K562 (cell line): ENCODE data around the gene STON2. TPM values are rescaled to one million over a fixed set of nuclear protein-coding genes. Genes with fewer than 3 reads are reported as not detected.

Experiments
- BRCA1 ChIP-seq, 2 experiments: fragments of 450-650 bp in 1 of 2; sonication (generic) in 1 of 2; formaldehyde crosslinking in 1 of 2; IDR thresholded peaks; 2 replicates each; pipeline versions ENCODE4 v1.5.0 to v1.6.1; 2017 to 2020; ENCODE audit warnings: mild to moderate bottlenecking in 1 of 2, missing genetic modification reagents in 1 of 2
- FOS ChIP-seq: IDR thresholded peaks from 3 replicates; pipeline ENCODE4 v1.6.1; 2011; ENCODE audit not compliant: insufficient read length; ENCODE audit errors: extremely low read depth
- HSF4 ChIP-seq: fragments of 250-450 bp; sonication (Bioruptor Pico); IDR thresholded peaks from 2 replicates; pipeline ENCODE4 v2.1.2; 2022; ENCODE audit warnings: mild to moderate bottlenecking, moderate library complexity, borderline replicate concordance
- ILF3 ChIP-seq: fragments of 450-650 bp; IDR thresholded peaks from 2 replicates; pipeline ENCODE4 v1.6.1; 2018; ENCODE audit warnings: antibody characterized with exemption, mild to moderate bottlenecking, moderate library complexity, borderline replicate concordance
- KAT8 ChIP-seq: fragments of 450-650 bp; IDR thresholded peaks from 2 replicates; pipeline ENCODE4 v1.6.1; 2016; ENCODE audit warnings: low read depth, mild to moderate bottlenecking
- POLR2G ChIP-seq: fragments of 200-400 bp; formaldehyde crosslinking; IDR thresholded peaks from 2 replicates; pipeline ENCODE4 v1.6.1; 2017; ENCODE audit warnings: low read depth, mild to moderate bottlenecking, antibody characterized with exemption, low read length, moderate library complexity
- RBM25 ChIP-seq: fragments of 200-400 bp; formaldehyde crosslinking; IDR thresholded peaks from 2 replicates; pipeline ENCODE4 v1.6.1; 2018; ENCODE audit warnings: low read length, low read depth, moderate library complexity; ENCODE audit not compliant: severe bottlenecking
- RHOXF2B ChIP-seq: fragments of 250-450 bp; sonication (Bioruptor Pico); conservative IDR thresholded peaks from 2 replicates; pipeline ENCODE4 v1.5.1; 2021
- SETDB1 ChIP-seq: IDR thresholded peaks from one replicate; pipeline ENCODE4 v1.6.1; 2012; ENCODE audit warnings: low read length, control low read depth, inconsistent platforms
- SIX5 ChIP-seq, 2 experiments: IDR thresholded peaks; 2 replicates each; pipeline ENCODE4 v1.6.1; 2011; ENCODE audit warnings: low read length in 2 of 2, borderline replicate concordance in 1 of 2, low read depth in 1 of 2, mild to moderate bottlenecking in 1 of 2, moderate library complexity in 1 of 2; ENCODE audit not compliant: insufficient read depth in 1 of 2
- TBP ChIP-seq: optimal IDR thresholded peaks from 2 replicates; pipeline ENCODE3; 2011; ENCODE audit warnings: low read depth, low read length, improper control_type of control experiment
- TEAD1 ChIP-seq, 2 experiments: fragments of 450-650 bp in 1 of 2; sonication (generic) in 1 of 2; formaldehyde crosslinking; IDR thresholded peaks; 2 replicates each; pipeline versions ENCODE4 v1.4.0 to v1.8.0; 2020 to 2022; ENCODE audit warnings: mild to moderate bottlenecking in 2 of 2, missing genetic modification reagents in 1 of 2
- USF1 ChIP-seq: sonication (generic); formaldehyde crosslinking; IDR thresholded peaks from 2 replicates; pipeline ENCODE4 v1.9.0; 2022; ENCODE audit warnings: mild to moderate bottlenecking, missing genetic modification reagents
- ZBTB7A ChIP-seq: IDR thresholded peaks from 2 replicates; pipeline ENCODE4 v1.6.1; 2011; ENCODE audit warnings: low read depth, mild to moderate bottlenecking, low read length, moderate library complexity, borderline replicate concordance; ENCODE audit not compliant: control insufficient read depth
- ZNF133 ChIP-seq: fragments of 250-450 bp; sonication (Bioruptor Pico); IDR thresholded peaks from 2 replicates; pipeline ENCODE4 v1.4.0; 2020; ENCODE audit warnings: mild to moderate bottlenecking
- ZNF407 ChIP-seq: fragments of 450-650 bp; IDR thresholded peaks from 2 replicates; pipeline ENCODE4 v1.6.1; 2016; ENCODE audit warnings: low read depth
- ZNF589 ChIP-seq: fragments of 200-800 bp; sonication (Bioruptor generic); IDR thresholded peaks from 2 replicates; pipeline ENCODE4 v1.6.1; 2016; ENCODE audit warnings: low read depth, missing genetic modification characterization, missing compliant biosample characterization
- ZNF699 ChIP-seq: fragments of 250-450 bp; sonication (Bioruptor Pico); IDR thresholded peaks from 2 replicates; pipeline ENCODE4 v1.8.0; 2021; ENCODE audit warnings: mild to moderate bottlenecking, moderate library complexity; ENCODE audit not compliant: insufficient replicate concordance
- polyA plus RNA-seq, 8 experiments: library from polyadenylated mRNA; depleted of rRNA in 4 of 8; stranded (reverse) in 5 of 8; unstranded in 3 of 8; fragments of >200 nt; fragmentation: Nextera tagmentation in 2 of 8; fragmentation: Illumina TruSeq in 1 of 8; extraction: Ambion mirVana in 2 of 8; extraction: Trizol in 1 of 8; gene quantifications; 2 replicates each; pipeline versions ENCODE4 v1.2.1 to v1.2.3, GENCODE V29; 2011 to 2014; ENCODE audit warnings: inconsistent platforms in 1 of 8, missing spikeins in 1 of 8
- total RNA-seq, 7 experiments: library from RNA; depleted of rRNA in 6 of 7; stranded (reverse); fragments of >200 nt in 6 of 7; fragmentation: Illumina TruSeq in 2 of 7; extraction: Trizol in 2 of 7; gene quantifications; 2 replicates each; pipeline versions ENCODE4 v1.2.1 to v1.2.3, GENCODE V29; 2011 to 2021; ENCODE audit warnings: low replicate concordance in 1 of 7
- TF ChIP-seq, protein P1 (sequence below): fragments of 450-650 bp; formaldehyde crosslinking; IDR thresholded peaks from 2 replicates; pipeline ENCODE4 v1.4.0; 2022; ENCODE audit warnings: mild to moderate bottlenecking, moderate library complexity

The STON2 gene
- total and polyA plus RNA-seq, 9 of the 15 experiments (the other 6 are each of a cell fraction or from before 2014, with no cell fraction given), result 7.8 to 99.3 (median 53.5) TPM

- no peak for TF ChIP-seq ZNF407
- TF ChIP-seq ILF3, result no peak
- no peak for TF ChIP-seq RHOXF2B
- TF ChIP-seq RBM25, result no peak
- TF ChIP-seq ZBTB7A, result no peak
- no peak for TF ChIP-seq HSF4 (CRISPR knock-in tag)
- TF ChIP-seq ZNF589 (CRISPR knock-in tag), result no peak
- TF ChIP-seq SETDB1, result no peak
- TF ChIP-seq ZNF699 (CRISPR knock-in tag), result no peak
- no peak for TF ChIP-seq USF1
- no peak for TF ChIP-seq KAT8
- no peak for TF ChIP-seq FOS
- no peak for TF ChIP-seq ZNF133
- TF ChIP-seq, protein P1, sequence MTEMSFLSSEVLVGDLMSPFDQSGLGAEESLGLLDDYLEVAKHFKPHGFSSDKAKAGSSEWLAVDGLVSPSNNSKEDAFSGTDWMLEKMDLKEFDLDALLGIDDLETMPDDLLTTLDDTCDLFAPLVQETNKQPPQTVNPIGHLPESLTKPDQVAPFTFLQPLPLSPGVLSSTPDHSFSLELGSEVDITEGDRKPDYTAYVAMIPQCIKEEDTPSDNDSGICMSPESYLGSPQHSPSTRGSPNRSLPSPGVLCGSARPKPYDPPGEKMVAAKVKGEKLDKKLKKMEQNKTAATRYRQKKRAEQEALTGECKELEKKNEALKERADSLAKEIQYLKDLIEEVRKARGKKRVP (CRISPR knock-in tag), result no peak
- TF ChIP-seq SIX5 (IDR thresholded peaks at IDR 0.05; ENCODE audit: borderline replicate concordance in 1 of 2, insufficient read depth in 1 of 2, low read depth in 1 of 2, low read length in 2 of 2), result no peak
- TF ChIP-seq TEAD1 (CRISPR knock-in tag; IDR thresholded peaks at IDR 0.05), result peak; percentile 35 to 56; a peak in 1 of 4 replicates
- no peak for TF ChIP-seq BRCA1 (IDR thresholded peaks at IDR 0.05)
- TF ChIP-seq BRCA1 (CRISPR knock-in tag; IDR thresholded peaks at IDR 0.05), result no peak
- peak; percentile 83 for TF ChIP-seq POLR2G
- TF ChIP-seq TBP, result peak; percentile 94
Observed at GRCh38 chr14:81219210-81219758, 180.8 kb downstream of the STON2 start (continued).
